ENCODE results near the gene FHIT. TPM values are rescaled to one million over a fixed set of nuclear protein-coding genes. Genes with fewer than 3 reads are reported as not detected.

The FHIT gene
- polyA plus RNA-seq, 1 experiment, result 0.11 TPM

GRCh38 chr3:59813148-59813538 lies 1438.1 kb downstream of the FHIT start:
- DNase-seq (ENCODE audit: low read depth), result no peak
- ChIA-PET POLR2A (no interaction called here), CTCF (interaction anchor here (0.9 to 1.9 kb wide), 4 partner anchors 45 to 989 kb away, joined by 3 to 5 read pairs (median 4); no protein-coding TSS in a partner anchor)

GRCh38 chr3:59812237-59813147 lies 1438.8 kb downstream of the FHIT start:
- no peak for DNase-seq (ENCODE audit: low read depth)

More at GRCh38 chr3:59813148-59813538, 1438.1 kb downstream of the FHIT start:
- no peak for TF ChIP-seq CTCF (IDR thresholded peaks at IDR 0.05; ENCODE audit: insufficient read depth, low read depth, low read length)
- Histone ChIP-seq H3K4me3 (ENCODE audit: low read depth, low read length) (no peak overlapping the region), H3K36me3 (ENCODE audit: control insufficient read depth, insufficient read depth, low read length) (no peaks in the 10 kb centered on the region), H3K27me3 (ENCODE audit: control insufficient read depth, insufficient read depth, low read length) (no peaks in the 10 kb centered on the region)

GRCh38 chr3:59811160-59811559 lies 1440.1 kb downstream of the FHIT start:
- Histone ChIP-seq H3K27me3 (ENCODE audit: control insufficient read depth, insufficient read depth, low read length) (no peaks in the 10 kb centered on the region), H3K4me3 (ENCODE audit: low read depth, low read length) (no peak overlapping the region), H3K36me3 (ENCODE audit: control insufficient read depth, insufficient read depth, low read length) (no peaks in the 10 kb centered on the region)
- no peak for TF ChIP-seq CTCF (IDR thresholded peaks at IDR 0.05; ENCODE audit: insufficient read depth, low read depth, low read length)
- no peak for DNase-seq (ENCODE audit: low read depth)
- ChIA-PET POLR2A (no interaction called here), CTCF (interaction anchor here (1.3 to 3.7 kb wide), 4 partner anchors 31 to 598 kb away, joined by 3 to 21 read pairs (median 4); no protein-coding TSS in a partner anchor)

More at GRCh38 chr3:59812237-59813147, 1438.8 kb downstream of the FHIT start:
- no peaks in the 10 kb centered on the region for H3K27me3 ChIP-seq (ENCODE audit: control insufficient read depth, insufficient read depth, low read length)
- CTCF ChIA-PET, result interaction anchor here (0.9 to 2.0 kb wide), 7 partner anchors 43 to 988 kb away, joined by 3 to 5 read pairs (median 4); no protein-coding TSS in a partner anchor
- no peak overlapping the region for H3K4me3 ChIP-seq (ENCODE audit: low read depth, low read length)
- POLR2A ChIA-PET, result no interaction called here
- H3K36me3 ChIP-seq (ENCODE audit: control insufficient read depth, insufficient read depth, low read length), result no peaks in the 10 kb centered on the region
- peak; percentile 19; the same call in 1 of the 2 replicates for TF ChIP-seq CTCF (IDR thresholded peaks at IDR 0.05; ENCODE audit: insufficient read depth, low read depth, low read length)

- no peak for TF ChIP-seq CTCF (IDR thresholded peaks at IDR 0.05; ENCODE audit: insufficient read depth, low read depth, low read length)
- CTCF ChIA-PET, result interaction anchor here (0.9 to 3.7 kb wide), 11 partner anchors 8 to 235 kb away, joined by 3 to 21 read pairs (median 4); no protein-coding TSS in a partner anchor
- DNase-seq (ENCODE audit: low read depth), result no peak
- no peaks in the 10 kb centered on the region for H3K36me3 ChIP-seq (ENCODE audit: control insufficient read depth, insufficient read depth, low read length)
- POLR2A ChIA-PET, result no interaction called here
- H3K27me3 ChIP-seq (ENCODE audit: control insufficient read depth, insufficient read depth, low read length), result no peaks in the 10 kb centered on the region
- no peak overlapping the region for H3K4me3 ChIP-seq (ENCODE audit: low read depth, low read length)
Measured at GRCh38 chr3:59810606-59811005, 1440.6 kb downstream of the FHIT start.

- ChIA-PET CTCF (interaction anchor here (0.7 to 3.7 kb wide), 15 partner anchors 8 to 553 kb away, joined by 3 to 21 read pairs (median 4); no protein-coding TSS in a partner anchor), POLR2A (no interaction called here)
- no peak for DNase-seq (ENCODE audit: low read depth)
- peak; percentile 42 for TF ChIP-seq CTCF (IDR thresholded peaks at IDR 0.05; ENCODE audit: insufficient read depth, low read depth, low read length)
- H3K36me3 ChIP-seq (ENCODE audit: control insufficient read depth, insufficient read depth, low read length), result no peaks in the 10 kb centered on the region
- no peak overlapping the region for H3K4me3 ChIP-seq (ENCODE audit: low read depth, low read length)
- H3K27me3 ChIP-seq (ENCODE audit: control insufficient read depth, insufficient read depth, low read length), result no peaks in the 10 kb centered on the region
Measured at GRCh38 chr3:59809710-59810444, 1441.4 kb downstream of the FHIT start.

Measured in BJ (cell line).